T-helper 9 cell (primary cell): ENCODE data around the gene SPECC1.
"Not testable (repeated sequence)": the region's sequence is repeated elsewhere in the genome, so short reads cannot be mapped to it uniquely, and the experiment has no call there.

ENCODE experiments used
- DNase-seq: peaks from one replicate; pipeline ENCODE4 v3.0.0-alpha.2; 2020

Gene SPECC1

DNA sequence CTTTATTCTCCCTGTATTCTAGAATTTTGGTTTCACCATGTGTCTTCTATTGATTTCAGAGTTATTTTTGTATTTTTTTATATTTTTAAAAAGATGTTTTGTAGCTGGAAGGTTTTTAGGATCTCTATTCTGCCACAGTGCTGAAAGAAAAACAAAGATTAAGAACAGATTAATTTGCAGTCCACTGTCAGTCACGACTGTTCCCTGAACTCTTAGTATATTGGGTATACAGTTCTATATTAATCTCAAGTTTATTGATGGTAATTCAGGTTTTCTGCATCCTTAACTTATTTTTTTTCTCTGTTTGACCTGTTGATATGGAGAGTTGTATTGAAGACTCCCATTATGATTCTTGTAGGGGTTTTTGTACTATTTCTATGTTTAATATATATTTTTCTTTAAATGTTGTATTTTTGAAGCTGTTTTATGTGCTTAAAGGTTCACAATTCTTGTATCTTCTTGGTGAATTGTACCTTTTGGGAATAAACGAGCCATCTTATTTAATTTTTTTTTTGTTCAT is 2.9 kb downstream of the SPECC1 start:
- DNase-seq = no peak

DNA sequence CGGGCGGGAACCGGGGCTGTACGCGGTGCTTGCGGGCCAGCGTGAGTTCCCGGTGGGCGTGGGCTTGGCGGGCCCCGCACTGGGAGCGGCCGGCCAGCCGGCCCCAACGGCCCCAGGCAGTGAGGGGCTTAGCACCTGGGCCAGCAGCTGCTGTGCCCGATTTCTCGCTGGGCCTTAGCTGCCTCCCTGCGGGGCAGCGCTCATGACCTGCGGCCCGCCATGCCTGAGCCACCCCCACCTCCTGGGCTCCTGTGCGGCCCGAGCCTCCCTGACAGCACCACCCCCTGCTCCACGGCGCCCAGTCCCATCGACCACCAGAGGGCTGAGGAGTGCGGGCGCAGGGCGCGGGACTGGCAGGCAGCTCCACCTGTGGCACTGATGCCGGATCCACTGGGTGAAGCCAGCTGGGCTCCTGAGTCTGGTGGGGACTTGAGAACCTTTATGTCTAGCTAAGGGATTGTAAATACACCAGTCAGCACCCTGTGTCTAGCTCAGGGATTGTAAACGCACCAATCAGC is 7.4 kb downstream of the SPECC1 start:
- DNase-seq = not testable (repeated sequence)

DNA sequence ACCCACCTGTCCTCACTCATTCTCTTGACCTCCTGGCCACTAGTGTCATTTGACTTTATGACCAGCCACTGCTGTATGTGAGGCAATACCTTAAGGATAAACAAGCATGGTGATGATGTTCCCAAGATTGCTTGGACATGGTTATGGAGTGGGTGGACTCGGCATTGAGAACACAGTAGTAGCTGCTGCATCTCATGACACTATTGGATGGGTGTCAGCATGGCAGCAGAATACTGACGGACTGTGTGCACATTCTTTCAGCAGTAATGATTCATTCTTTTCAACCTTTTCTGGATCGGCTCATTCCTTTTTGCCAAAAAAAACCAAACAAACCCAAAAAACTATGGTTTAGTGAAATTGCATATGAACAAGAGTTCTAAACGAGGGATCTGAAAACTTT is 13.5 kb downstream of the SPECC1 start:
- DNase-seq = no peak

DNA sequence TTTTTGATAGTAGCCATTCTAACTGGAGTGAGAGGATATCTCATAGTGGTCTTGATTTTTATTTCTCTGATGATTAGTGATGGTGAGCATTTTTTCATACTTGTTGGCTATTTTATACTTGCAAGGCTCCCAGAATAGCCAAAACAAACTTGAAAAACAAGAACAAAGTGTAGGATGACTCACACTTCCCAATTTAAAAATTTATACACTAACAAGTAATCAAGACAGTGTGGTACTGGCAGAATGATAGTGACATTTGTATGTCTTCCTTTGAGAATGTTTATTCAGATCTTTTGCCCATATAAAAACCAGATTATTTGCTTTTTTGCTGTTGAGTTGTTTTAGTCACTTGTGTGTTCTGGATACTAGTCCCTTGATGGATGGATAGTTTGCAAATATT is 17.8 kb downstream of the SPECC1 start:
- DNase-seq = no peak

DNA sequence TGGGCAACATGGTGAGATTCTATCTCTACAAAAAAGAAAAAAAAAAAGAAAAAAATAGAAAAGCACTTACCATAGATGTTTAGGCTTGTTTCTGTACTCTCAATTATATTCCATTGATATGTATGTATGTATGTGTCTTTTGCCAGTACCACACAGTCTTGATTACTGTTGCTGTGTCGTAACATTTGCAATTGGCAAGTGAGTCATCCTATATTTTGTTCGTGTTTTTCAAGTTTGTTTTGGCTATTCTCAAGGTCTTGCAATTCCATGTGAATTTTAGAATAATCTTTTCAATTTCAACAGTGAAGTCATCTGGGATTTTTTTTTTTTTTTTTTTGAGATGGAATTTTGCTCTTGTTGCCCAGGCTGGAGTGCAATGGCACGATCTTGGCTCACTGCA is 19.3 kb downstream of the SPECC1 start:
- DNase-seq = no peak

DNA sequence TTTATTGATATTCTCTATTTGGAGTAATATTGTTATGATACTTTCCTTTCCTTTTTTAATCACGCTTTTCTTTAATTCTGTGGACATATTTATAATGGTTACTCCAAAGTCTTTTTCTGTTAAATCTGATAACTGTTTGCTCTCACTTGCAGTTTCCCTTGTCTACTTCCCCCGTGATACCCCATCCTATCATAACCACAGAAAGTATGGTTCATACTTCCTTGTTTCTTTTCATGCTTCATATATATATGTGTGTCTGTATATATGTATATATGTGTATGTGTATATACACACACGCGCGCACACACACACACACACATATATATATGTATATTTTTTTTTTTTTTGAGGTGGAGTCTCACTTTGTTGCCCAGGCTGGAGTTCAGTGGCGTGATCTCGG is 23.5 kb downstream of the SPECC1 start:
- no peak for DNase-seq

DNA sequence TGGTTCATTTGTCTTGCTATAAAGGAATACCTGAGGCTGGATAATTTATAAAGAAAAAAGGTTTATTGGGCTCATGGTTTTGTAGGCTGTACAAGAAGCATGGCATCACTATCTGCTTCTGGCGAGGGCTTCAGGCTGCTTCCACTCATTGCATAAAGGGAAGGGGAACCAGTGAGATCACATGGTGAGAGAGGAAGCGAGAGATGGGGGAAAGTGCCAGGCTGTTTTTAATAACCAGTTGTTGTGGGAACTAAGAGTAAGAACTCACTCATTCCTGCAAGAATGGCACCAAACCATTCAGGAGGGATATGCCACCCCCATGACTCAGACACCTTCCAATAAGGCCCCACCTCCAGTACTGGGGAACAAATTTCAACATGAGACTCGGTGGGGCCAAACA is 24.3 kb downstream of the SPECC1 start:
- DNase-seq = no peak

DNA sequence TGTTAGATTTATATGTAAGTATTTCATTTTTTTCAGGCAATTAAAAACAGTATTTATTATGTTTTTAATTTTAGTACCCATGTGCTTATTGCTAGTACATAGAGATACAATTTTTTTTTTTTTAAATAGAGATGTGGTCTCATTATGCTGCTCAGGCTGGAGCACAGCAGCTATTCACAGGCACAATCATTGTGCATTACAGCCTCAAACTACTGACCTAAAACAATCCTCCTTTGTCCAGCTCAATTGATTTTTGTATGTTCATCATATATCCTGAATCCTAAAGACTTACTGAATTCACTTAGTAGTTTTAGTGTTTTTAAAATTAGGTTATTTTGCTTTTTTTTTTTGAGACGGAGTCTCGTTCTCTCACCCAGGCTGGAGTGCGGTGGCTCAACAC is 26.3 kb downstream of the SPECC1 start:
- DNase-seq = no peak

DNA sequence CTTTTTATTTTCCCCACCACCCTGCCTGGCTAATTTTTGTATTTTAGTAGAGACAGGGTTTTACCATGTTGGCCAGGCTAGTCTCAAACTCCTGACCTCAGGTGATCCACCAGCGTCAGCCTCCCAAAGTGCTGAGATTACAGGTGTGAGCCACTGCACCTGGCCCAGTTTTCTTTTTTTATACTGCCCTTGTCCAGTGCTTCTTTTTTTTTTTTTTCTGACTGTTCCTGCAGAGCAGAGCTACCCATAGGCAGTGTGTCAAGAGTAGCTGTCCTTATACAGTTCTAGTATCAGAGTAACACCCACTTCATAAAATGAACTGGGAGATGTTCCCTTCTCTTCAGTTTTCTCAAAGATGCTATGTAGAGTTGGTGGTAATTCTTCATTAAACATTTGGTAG is 28.1 kb downstream of the SPECC1 start:
- DNase-seq = not testable (repeated sequence)

DNA sequence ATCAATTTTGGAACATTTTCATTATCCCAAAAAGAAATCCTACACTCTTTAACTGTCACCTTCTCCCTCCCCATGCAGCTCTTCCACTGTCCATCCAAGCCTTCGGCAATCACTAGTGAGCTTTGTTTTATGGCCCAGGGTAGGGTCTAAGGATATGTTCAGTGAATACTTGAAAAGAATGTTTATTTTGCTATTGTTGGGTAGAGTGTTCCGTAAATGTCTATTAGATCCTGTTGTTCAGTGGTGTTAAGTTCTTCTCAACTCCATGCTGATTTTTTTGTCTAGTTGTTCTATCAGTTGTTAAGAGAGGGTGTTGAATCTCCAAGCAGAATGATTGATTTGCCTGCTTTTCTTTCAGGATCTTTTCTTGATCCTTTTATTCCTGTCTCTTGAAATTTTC is 29.9 kb downstream of the SPECC1 start:
- DNase-seq = no peak

DNA sequence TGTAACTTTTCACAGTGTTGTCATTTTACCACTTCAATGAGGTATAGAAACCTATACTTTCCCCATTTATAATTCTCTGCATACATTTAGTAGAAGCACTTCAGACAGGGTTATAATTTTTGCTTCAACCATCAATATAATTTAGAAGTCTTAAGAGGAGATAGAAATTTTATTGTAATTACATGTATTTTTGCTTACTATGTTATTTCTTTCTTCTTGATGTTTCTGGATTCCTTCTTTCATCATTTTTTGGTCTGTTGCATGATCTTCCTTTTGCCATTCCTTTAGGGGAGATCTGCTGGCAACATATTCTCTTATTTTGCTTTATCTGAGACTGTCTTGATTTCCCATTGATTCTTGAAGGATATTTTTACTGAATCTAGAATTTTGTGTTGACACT is 31.1 kb downstream of the SPECC1 start:
- no peak for DNase-seq

DNA sequence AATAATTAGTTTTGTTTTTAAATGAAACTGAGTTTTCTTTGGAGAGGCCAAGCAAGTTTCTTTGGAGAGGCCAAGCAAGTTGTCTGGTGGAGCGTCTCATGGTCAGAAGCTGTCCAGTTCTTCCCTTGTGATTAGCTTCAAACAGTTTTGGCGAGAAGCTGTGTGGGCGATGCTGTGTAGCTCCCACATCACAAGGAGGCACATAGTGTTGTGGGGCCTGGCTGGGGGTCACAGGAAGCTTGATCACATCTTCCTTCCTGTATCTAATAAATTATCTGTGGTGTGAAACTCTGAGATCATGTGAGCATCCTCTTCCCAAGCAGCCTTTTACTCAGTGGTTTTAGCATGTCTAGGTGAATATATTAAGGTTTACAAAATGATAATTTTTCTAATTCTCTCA is 33.9 kb downstream of the SPECC1 start:
- DNase-seq = no peak

DNA sequence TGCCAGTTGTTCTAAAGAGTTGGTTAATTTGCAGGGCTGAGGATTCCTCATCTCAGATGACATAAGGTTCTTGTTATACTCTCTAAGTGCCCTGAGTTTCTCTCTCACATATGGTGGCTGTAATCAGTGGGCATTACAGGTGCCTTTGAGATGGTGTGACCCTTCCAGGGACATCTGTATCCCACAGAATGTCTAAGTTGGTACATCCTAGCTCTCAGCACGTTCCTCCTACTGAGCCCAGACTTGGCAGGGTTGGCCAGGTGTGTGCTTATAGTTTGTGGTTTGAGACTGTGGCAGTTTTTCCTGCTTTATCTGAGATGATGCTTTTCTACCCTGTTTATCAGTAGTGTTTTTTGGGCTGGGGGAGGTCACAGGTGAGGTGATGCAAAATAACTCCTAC is 36.3 kb downstream of the SPECC1 start:
- no peak for DNase-seq

DNA sequence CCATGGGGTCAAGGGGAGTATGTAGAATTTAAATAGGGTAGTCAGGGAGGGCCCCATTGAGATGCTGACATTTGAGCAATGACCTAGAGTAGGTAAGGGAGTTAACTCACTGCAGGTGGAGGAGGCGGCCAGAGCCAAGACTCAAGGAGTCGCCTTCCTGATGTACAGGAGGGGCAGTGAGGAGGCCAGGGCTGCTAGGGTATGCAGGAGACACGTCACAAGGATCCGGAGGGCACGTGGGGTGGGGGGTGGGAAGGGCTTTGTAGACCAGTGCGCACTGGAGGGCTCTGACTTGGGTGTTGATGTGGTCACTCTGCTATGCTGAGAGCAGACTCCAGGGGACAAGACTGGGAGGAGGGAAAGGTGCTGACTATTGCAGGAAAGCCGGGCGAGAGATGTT is 37.5 kb downstream of the SPECC1 start:
- no peak for DNase-seq

DNA sequence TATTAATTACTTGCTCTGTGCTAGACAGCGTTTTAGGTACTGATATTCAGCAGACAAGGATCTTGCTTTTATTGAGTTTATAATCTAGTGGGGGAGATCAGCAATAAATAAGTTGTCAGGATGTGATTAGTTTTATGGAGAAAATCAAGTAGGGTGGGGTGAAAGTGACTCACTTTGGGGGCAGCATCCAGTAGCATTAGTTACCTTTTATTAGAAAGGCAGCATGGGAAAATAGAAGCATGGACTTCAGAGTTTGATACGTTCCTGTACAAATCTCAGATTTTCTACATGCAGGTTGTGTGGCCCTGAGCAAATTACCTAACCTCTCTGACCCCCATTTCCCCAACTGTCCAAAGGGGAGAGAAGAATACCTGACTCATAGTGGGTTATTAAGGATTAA is 42.5 kb downstream of the SPECC1 start:
- DNase-seq = no peak

DNA sequence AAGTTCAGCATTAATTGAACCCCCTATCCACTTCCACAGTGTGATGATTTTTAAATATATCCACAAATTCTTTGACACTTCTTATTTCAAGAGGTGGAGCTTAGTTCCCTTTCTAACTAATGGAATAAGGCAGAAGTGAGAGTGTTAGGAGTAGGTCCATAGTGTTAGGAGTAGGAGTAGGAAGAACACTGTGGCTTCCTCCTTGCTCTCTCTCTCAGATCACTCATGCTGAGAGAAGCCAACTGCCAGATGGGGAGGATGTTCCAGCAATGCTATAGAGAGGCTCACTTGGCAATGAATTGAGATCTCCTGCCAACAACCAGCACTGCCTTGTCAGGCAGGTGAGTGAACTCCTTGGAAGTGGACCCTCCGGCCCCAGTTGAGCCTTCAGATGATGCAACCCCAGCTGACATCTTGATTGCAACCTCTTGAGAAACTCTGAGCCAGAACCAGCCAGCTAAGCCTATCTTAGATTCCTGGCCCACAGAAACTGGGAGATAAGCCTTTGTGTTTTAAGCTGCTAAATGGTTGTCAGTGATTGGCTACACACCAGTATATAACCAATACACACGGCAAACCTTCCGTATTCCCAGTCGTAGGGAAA is 44.3 kb downstream of the SPECC1 start:
- DNase-seq = no peak

DNA sequence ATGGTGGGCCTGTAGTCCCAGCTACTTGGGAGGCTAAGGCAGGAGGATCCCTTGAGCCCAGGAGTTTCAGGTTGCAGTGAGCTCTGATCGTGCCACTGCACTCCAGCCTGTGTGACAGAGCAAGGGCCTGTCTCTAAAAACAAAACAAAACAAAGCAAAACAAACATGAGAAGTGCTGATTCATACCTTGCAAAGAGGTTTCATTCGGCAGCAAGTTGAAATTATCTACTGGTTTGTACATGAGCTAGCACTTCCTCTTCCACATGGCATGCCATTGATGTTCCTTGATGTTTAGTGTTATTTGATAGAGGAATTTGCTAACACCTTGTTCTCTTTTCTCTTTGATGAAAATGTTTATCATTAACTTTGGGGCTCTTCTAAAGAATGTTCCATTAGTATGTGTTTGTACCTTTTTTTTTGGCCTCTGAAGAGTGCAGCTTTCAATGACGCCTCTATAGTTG is 50.6 kb downstream of the SPECC1 start:
- no peak for DNase-seq

DNA sequence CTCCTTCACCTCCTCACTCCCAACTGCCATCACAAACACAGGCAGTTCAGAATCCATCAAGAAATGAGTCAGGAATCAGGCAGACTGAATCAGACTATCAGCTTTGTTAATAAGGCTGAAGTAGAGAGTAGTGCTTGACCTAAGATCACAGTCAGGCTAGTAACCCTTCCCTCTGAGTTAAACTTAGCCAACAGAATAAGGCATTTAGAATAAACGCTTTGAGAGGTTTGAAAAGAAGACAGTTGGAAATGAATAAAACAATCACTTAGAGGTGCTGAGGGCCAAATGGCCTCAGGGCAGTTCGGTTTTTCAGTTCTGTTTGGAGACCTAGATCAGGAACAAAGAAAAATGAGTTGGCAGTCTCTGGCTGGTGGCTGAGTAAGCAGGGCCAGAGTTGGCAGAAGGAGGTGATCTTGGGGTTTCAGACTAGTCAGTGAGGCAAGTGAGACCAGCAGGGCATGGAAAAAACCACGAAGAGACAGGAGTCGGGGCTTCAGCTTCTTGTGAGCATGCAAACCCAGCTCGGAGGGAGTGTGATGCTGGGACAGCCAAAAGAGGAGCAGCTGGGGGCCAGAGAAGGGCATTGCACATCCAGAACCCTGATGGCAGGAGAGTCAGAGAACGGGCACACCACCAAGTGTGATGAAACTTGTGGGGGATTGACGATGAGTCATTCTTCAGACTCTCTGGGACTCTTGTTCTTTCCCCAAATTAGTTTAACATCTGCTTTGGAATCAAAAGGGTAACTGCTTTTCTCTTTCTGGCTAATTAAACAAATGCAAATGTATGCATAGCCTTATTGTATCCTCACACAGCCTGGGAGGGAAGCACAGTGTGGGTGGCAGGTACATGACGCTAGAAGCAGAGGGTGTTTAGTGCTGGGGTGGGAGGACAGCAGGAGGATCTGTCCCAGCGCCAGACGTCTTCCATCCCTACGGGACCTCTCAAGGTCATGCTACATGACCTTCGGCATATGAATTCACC is 54.8 kb downstream of the SPECC1 start:
- no peak for DNase-seq

DNA sequence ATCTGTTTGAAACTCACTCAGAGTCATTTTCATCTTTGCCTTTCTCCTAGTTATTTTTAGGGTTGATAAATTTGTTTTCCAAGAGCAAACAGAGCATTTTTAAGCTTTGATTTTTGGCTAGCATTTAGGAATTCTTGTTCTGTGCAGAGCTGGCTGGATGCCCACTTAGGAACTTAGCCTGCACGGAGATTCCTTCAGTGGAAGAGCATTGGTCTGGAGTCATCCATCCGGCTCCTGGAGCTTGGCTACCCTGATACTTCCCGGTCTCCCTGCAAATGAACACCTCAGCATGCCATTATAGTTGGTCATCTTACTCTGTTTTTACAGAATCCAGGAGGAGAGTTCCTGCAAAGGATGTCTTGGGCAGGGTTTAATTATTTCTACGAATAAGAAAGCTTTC is 57.1 kb downstream of the SPECC1 start:
- no peak for DNase-seq

DNA sequence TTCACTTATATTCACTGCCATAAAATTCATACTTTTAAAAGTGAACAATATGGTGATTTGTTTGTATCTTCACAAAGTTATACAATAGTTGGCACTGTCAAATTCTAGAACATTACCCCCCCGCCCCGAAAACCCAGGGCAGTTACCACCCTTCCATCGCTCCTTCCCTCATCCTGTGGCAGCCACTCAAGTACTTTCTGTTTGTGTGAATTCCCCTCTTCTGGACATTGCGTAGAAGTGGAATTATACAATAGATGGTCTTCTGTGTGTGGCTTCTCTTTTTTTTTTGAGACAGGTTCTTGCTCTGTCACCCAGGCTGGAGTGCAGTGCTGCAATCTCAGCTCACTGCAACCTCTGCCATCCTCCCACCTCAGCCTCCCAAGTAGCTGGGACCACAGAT is 58.6 kb downstream of the SPECC1 start:
- DNase-seq = no peak

DNA sequence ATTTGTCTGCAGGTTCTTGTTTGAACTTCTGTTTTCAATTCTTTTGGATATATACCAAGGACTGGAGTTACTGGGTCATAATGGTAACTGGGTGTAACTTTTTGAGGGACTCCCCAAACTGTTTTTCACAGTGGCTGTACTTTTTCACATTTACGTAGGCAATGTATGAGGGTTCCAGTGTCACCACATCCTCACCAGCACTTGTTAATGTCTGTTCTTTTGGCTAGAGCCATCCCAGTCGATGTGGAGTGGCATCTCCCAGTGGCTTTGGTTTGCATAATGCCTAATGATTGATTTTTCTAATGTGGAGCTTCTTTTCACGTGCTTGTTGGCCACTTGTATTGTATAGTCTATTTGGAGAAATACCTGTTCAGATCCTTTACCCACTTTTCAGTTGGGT is 59.3 kb downstream of the SPECC1 start:
- no peak for DNase-seq

DNA sequence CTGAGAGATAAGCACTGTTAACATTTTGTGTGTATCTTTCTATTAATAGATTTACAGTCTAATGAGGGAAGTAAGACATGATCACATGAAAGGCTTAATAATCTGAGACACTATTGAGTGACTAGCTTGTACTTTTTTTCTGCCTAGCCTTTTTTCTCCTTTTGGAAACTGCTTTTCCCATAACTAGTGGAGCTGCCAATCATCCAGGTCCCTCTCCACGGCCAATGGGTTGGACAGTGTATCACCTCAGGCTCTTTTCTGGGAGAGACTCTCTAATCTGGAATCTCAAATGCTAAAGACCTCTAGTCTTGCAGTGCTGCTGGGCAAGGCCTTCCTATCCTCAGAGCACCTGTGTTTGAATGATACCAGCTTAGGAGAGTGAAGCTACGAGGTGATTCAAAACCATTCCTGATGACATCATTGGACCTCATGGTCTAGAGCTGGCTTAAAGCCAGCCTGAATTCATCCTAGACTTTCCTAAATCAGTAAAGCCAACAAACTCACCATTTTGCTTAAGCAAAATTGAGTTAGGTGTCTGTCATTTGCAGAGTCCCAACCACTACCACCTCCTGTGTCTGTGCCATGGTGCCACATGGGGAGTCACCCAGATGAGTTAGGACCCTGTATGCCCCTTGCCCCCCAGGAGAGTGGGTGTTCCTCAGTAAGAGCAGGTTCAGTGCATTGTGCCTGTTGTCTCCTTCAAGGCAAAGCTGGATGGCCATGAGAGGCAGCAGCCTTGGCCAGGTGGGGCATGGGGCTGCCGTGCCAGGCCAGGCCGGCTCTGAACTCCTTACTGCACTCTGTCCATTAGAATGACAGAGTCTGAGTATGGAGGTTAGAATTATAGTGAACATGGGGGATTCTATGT is 62.9 kb downstream of the SPECC1 start:
- no peak for DNase-seq

DNA sequence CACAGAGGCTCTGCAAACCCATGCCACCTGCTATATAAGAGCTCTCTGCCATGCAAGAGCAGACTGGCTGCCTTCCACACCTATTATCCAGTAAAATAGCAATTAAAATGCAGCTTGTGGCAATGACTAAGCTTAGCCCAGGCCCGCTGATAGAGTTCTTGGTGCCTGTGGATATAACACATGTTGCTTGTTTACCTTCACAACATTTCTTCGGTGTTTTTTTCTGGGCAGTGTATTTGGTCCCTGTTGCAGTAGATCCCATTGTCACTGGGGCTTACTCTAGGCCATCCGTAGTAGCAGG is 63.5 kb downstream of the SPECC1 start:
- DNase-seq = no peak
